Measurements from ENCODE around the gene LYG2. TPM values are rescaled to one million over a fixed set of nuclear protein-coding genes. Genes with fewer than 3 reads are reported as not detected.
"Not testable (repeated sequence)": the region's sequence is repeated elsewhere in the genome, so short reads cannot be mapped to it uniquely, and the experiment has no call there.

LYG2 gene
- total RNA-seq, 1 donor from 2014 or later: not detected

- Mint-ChIP-seq H3K27me3 (no peaks in the 10 kb centered on the region), H3K4me3 (peak overlapping the region; percentile 17), H3K4me1 (ENCODE audit: unreplicated experiment) (no peaks in the 10 kb centered on the region), H3K9me3 (no peaks in the 10 kb centered on the region), H3K27ac (peak overlapping the region; percentile 80), H3K36me3 (peaks cover 23% of the 10 kb centered on the region)
- TF ChIP-seq, protein P1, sequence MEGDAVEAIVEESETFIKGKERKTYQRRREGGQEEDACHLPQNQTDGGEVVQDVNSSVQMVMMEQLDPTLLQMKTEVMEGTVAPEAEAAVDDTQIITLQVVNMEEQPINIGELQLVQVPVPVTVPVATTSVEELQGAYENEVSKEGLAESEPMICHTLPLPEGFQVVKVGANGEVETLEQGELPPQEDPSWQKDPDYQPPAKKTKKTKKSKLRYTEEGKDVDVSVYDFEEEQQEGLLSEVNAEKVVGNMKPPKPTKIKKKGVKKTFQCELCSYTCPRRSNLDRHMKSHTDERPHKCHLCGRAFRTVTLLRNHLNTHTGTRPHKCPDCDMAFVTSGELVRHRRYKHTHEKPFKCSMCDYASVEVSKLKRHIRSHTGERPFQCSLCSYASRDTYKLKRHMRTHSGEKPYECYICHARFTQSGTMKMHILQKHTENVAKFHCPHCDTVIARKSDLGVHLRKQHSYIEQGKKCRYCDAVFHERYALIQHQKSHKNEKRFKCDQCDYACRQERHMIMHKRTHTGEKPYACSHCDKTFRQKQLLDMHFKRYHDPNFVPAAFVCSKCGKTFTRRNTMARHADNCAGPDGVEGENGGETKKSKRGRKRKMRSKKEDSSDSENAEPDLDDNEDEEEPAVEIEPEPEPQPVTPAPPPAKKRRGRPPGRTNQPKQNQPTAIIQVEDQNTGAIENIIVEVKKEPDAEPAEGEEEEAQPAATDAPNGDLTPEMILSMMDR (conservative IDR thresholded peaks at IDR 0.05): no peak
- no peak for DNase-seq (ENCODE audit: extremely low spot score, unreplicated experiment)
These were observed 57.2 kb downstream of the LYG2 start for GRCh38 chr2:99198103-99198841.

DNA sequence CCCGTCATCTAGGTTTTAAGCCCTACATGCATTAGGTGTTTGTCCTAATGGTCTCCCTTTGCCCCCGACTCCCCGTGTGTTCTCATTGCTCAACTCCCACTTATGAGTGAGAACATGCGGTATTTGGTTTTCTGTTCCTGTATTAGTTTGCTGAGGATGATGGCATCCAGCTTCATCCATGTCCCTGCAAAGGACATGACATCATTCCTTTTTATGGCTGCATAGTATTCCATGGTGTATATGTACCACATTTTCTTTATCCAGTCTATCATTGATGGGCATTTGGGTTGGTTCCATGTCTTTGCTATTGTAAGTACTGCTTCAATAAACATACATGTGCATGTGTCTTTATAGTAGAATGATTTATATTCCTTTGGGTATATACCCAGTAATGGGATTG lies 63.1 kb downstream of the LYG2 start:
- H3K27ac Mint-ChIP-seq; H3K27me3 Mint-ChIP-seq; H3K4me1 Mint-ChIP-seq (ENCODE audit: unreplicated experiment); H3K9me3 Mint-ChIP-seq; DNase-seq (ENCODE audit: extremely low spot score, unreplicated experiment); H3K4me3 Mint-ChIP-seq: not testable (repeated sequence)
- peaks cover 44% of the 10 kb centered on the region for H3K36me3 Mint-ChIP-seq

Other genes with a start within 250 kb of the LYG2 start
- 5.6 and 8.2 TPM in 2 replicates for gene C2orf15, start 114.0 kb downstream of the LYG2 start, total RNA-seq (ENCODE audit: low replicate concordance)
- 7.4 and 10.9 TPM in 2 replicates for gene TSGA10, start 100.7 kb downstream of the LYG2 start, total RNA-seq (ENCODE audit: low replicate concordance)
- 5.0 and 5.3 TPM in 2 replicates for gene LIPT1, start 100.7 kb downstream of the LYG2 start, total RNA-seq (ENCODE audit: low replicate concordance)
- 27.8 and 30.0 TPM in 2 replicates for gene MITD1, start 74.6 kb downstream of the LYG2 start, total RNA-seq (ENCODE audit: low replicate concordance)
- 25.1 and 38.4 TPM in 2 replicates for gene MRPL30, start 74.5 kb downstream of the LYG2 start, total RNA-seq (ENCODE audit: low replicate concordance)
- 1.6 and 2.1 TPM in 2 replicates for gene LYG1, start 45.5 kb upstream of the LYG2 start, total RNA-seq (ENCODE audit: low replicate concordance)
- 27.6 and 29.1 TPM in 2 replicates for gene TXNDC9, start 80.7 kb upstream of the LYG2 start, total RNA-seq (ENCODE audit: low replicate concordance)
- 44.2 and 44.8 TPM in 2 replicates for gene EIF5B, start 81.7 kb upstream of the LYG2 start, total RNA-seq (ENCODE audit: low replicate concordance)
- 29.0 and 42.6 TPM in 2 replicates for gene REV1, start 234.4 kb upstream of the LYG2 start, total RNA-seq (ENCODE audit: low replicate concordance)